Measurements from ENCODE around the gene PLD5.

DNA sequence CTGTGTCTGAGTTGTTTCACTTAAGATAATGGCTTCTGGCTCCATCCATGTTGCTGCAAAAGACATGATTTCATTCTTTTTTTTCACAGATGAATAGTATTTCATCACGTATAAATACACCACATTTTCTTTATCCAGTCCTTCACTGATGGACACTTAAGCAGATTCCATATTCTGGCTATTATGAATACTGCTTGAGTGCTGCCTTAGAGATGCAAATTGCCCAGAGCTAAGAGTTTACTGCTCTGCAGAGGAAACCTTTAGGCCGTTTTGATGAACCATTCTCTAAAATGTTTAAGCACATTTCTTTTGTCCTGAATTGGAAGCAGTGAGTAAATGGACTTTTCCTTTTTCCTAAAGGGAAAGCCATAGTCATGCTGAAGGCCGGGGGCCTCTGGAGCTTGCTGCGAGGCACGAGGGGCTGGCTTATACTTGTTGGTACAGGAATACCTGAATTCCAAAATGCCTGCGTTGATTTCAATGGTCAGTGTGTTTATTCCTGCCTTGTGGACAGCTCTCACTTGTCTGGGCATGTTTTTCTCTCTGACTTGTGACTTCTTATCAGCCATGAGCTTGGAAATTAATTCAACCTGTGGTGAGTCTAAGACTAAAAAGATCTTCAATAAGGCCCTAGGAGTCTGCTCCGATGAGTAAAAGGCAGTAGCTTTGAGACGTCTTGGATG, 324.6 kb downstream of the PLD5 start:
- TF ChIP-seq CTCF (IDR thresholded peaks at IDR 0.05): no peak
- TF ChIP-seq POLR2A (IDR thresholded peaks at IDR 0.05): no peak

All from body of pancreas (tissue), 4 donors.